WTC11 (cell line): Measurements from ENCODE around the gene DEDD2. TPM values are rescaled to one million over a fixed set of nuclear protein-coding genes. Genes with fewer than 3 reads are reported as not detected.

Experiments used
- ATAC-seq: fragments of 200-7000 bp; cut with Tn5 transposase; 2 replicates; pipeline ENCODE4 v1.10.0; 2021; ENCODE audit warnings: mild to moderate bottlenecking, moderate library complexity
- CTCF ChIA-PET: fragments of 300-600 bp; sonication (Branson Sonifier 250); formaldehyde crosslinking; loops from one replicate; lab custom pipeline; 2021; ENCODE audit warnings: antibody characterized with exemption; lab: Charles Lee
- POLR2A ChIA-PET: fragments of 350-600 bp; sonication (Branson Sonifier 250); formaldehyde crosslinking; loops from one replicate; lab custom pipeline; 2021; ENCODE audit warnings: antibody characterized with exemption; lab: Charles Lee
- DNase-seq: peaks from one replicate; pipeline ENCODE4 v3.0.0; 2021; ENCODE audit warnings: low spot score
- H3K27ac Mint-ChIP-seq: 2 replicates; pipeline ENCODE4 v1.8.0; 2021; ENCODE audit warnings: mixed read lengths
- H3K27me3 Mint-ChIP-seq: 2 replicates; pipeline ENCODE4 v1.8.0; 2021; ENCODE audit warnings: low read depth, mild to moderate bottlenecking, moderate library complexity, mixed read lengths
- H3K36me3 Mint-ChIP-seq: 2 replicates; pipeline ENCODE4 v1.8.0; 2021; ENCODE audit warnings: mixed read lengths
- H3K4me1 Mint-ChIP-seq: 2 replicates; pipeline ENCODE4 v1.8.0; 2022; ENCODE audit warnings: mixed read lengths
- H3K4me3 Mint-ChIP-seq: 2 replicates; pipeline ENCODE4 v1.8.0; 2021; ENCODE audit warnings: mild to moderate bottlenecking, moderate library complexity, mixed read lengths
- H3K9me3 Mint-ChIP-seq: 2 replicates; pipeline ENCODE4 v1.8.0; 2021; ENCODE audit warnings: mixed read lengths
- ELF4 ChIP-seq: sonication (generic); formaldehyde crosslinking; IDR thresholded peaks from 2 replicates; pipeline ENCODE4 v1.8.1; 2022; ENCODE audit warnings: low read depth, mild to moderate bottlenecking, moderate library complexity, missing genetic modification reagents
- EMX1 ChIP-seq: fragments of 250-450 bp; sonication (Bioruptor Pico); IDR thresholded peaks from 2 replicates; pipeline ENCODE4 v1.8.0; 2021; ENCODE audit warnings: mild to moderate bottlenecking
- ETV6 ChIP-seq: sonication (generic); formaldehyde crosslinking; IDR thresholded peaks from 2 replicates; pipeline ENCODE4 v1.8.1; 2022; ENCODE audit warnings: mild to moderate bottlenecking, missing genetic modification reagents
- FOXP1 ChIP-seq: sonication (generic); formaldehyde crosslinking; IDR thresholded peaks from 2 replicates; pipeline ENCODE4 v1.8.0; 2022; ENCODE audit warnings: missing genetic modification reagents, mild to moderate bottlenecking, moderate library complexity, borderline replicate concordance
- GABPB1 ChIP-seq: sonication (generic); formaldehyde crosslinking; IDR thresholded peaks from 2 replicates; pipeline ENCODE4 v1.8.1; 2023; ENCODE audit warnings: mild to moderate bottlenecking, missing genetic modification reagents
- GRHL2 ChIP-seq: fragments of 250-450 bp; sonication (Bioruptor Pico); IDR thresholded peaks from 2 replicates; pipeline ENCODE4 v1.8.0; 2022; ENCODE audit warnings: mild to moderate bottlenecking, moderate library complexity; ENCODE audit not compliant: insufficient replicate concordance, severe bottlenecking
- HMGA2 ChIP-seq: fragments of 250-450 bp; sonication (Bioruptor Pico); IDR thresholded peaks from 2 replicates; pipeline ENCODE4 v1.4.0; 2021; ENCODE audit warnings: mild to moderate bottlenecking, moderate library complexity
- JUN ChIP-seq: sonication (generic); formaldehyde crosslinking; IDR thresholded peaks from 2 replicates; pipeline ENCODE4 v1.8.0; 2023; ENCODE audit warnings: mild to moderate bottlenecking, missing genetic modification reagents
- KAT7 ChIP-seq: sonication (generic); formaldehyde crosslinking; IDR thresholded peaks from 2 replicates; pipeline ENCODE4 v1.8.1; 2023; ENCODE audit warnings: missing genetic modification reagents, mild to moderate bottlenecking, borderline replicate concordance
- MYBL2 ChIP-seq: sonication (generic); formaldehyde crosslinking; IDR thresholded peaks from 2 replicates; pipeline ENCODE4 v1.8.1; 2023; ENCODE audit warnings: mild to moderate bottlenecking, moderate library complexity, missing genetic modification reagents
- NFE2L1 ChIP-seq: sonication (generic); formaldehyde crosslinking; IDR thresholded peaks from 2 replicates; pipeline ENCODE4 v1.8.1; 2023; ENCODE audit warnings: missing genetic modification reagents
- SOX15 ChIP-seq: fragments of 250-450 bp; sonication (Bioruptor Pico); IDR thresholded peaks from 2 replicates; pipeline ENCODE4 v1.9.0; 2021; ENCODE audit warnings: mild to moderate bottlenecking
- TEAD1 ChIP-seq: sonication (generic); formaldehyde crosslinking; IDR thresholded peaks from 2 replicates; pipeline ENCODE4 v1.8.0; 2022; ENCODE audit warnings: mild to moderate bottlenecking, missing genetic modification reagents
- ZNF138 ChIP-seq: sonication (generic); formaldehyde crosslinking; conservative IDR thresholded peaks from 2 replicates; pipeline ENCODE4 v1.8.1; 2022; ENCODE audit warnings: mild to moderate bottlenecking, moderate library complexity, missing genetic modification reagents
- ZNF263 ChIP-seq: sonication (generic); formaldehyde crosslinking; IDR thresholded peaks from 2 replicates; pipeline ENCODE4 v1.8.1; 2022; ENCODE audit warnings: low read depth, mild to moderate bottlenecking, moderate library complexity, missing genetic modification reagents
- ZNF317 ChIP-seq: sonication (generic); formaldehyde crosslinking; IDR thresholded peaks from 2 replicates; pipeline ENCODE4 v1.8.1; 2023; ENCODE audit warnings: low read depth, mild to moderate bottlenecking, moderate library complexity, missing genetic modification reagents, borderline replicate concordance
- total RNA-seq: library from RNA; stranded (reverse); gene quantifications from 3 replicates; pipeline ENCODE4 v1.2.3, GENCODE V29; 2021
- TF ChIP-seq, protein P1 (sequence below): sonication (generic); formaldehyde crosslinking; IDR thresholded peaks from 2 replicates; pipeline ENCODE4 v1.8.1; 2023; ENCODE audit warnings: mild to moderate bottlenecking, missing genetic modification reagents, borderline replicate concordance
- TF ChIP-seq, protein P2 (sequence below): sonication (generic); formaldehyde crosslinking; IDR thresholded peaks from 2 replicates; pipeline ENCODE4 v1.8.1; 2023; ENCODE audit warnings: mild to moderate bottlenecking, moderate library complexity, missing genetic modification reagents
- TF ChIP-seq, protein P3 (sequence below): fragments of 250-450 bp; sonication (Bioruptor Pico); conservative IDR thresholded peaks from 2 replicates; pipeline ENCODE4 v1.9.0; 2021; ENCODE audit warnings: mild to moderate bottlenecking
- TF ChIP-seq, protein P4 (sequence below): fragments of 200-600 bp; IDR thresholded peaks from 2 replicates; pipeline ENCODE4 v1.8.0; 2022; ENCODE audit warnings: antibody characterized with exemption
- TF ChIP-seq, protein P5 (sequence below): fragments of 250-450 bp; sonication (Bioruptor Pico); IDR thresholded peaks from 2 replicates; pipeline ENCODE4 v1.9.0; 2021; ENCODE audit warnings: moderate library complexity, mild to moderate bottlenecking, inconsistent platforms, borderline replicate concordance
- TF ChIP-seq, protein P6 (sequence below): sonication (generic); formaldehyde crosslinking; conservative IDR thresholded peaks from 2 replicates; pipeline ENCODE4 v1.8.1; 2022; ENCODE audit warnings: mild to moderate bottlenecking, missing genetic modification reagents

The DEDD2 gene
- total RNA-seq, 1 experiment from 2014 or later = 37.7 TPM

DNA sequence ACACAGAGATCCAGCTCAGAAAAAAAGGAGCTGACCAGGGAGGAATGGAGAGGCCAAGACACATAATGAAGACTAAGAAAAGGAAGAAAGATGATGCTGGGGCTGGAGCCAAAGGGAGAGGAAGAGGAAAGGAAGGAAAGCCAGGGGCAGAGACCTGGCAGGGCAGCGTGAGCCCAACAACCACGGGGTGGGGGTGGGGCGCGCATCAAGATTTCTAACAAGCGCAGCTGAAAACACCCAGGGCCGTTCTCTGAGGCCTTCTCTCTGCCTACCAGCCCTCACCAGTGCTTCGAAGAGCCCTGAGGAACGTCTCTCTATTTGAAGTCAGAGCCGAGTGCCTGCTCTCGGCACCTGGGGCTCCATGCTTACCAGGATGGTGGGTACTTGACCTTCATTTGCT is 61.7 kb downstream of the DEDD2 start:
- Mint-ChIP-seq H3K9me3 (no peaks in the 10 kb centered on the region), H3K4me3 (no peak overlapping the region), H3K4me1 (peaks cover 34% of the 10 kb centered on the region), H3K36me3 (no peaks in the 10 kb centered on the region), H3K27me3 (peaks cover 40% of the 10 kb centered on the region), H3K27ac (no peak overlapping the region)
- DNase-seq (no peak), ATAC-seq (0 out of 2 replicates have a peak, but pooled peaks have one; percentile 32)
- TF ChIP-seq, protein P1, sequence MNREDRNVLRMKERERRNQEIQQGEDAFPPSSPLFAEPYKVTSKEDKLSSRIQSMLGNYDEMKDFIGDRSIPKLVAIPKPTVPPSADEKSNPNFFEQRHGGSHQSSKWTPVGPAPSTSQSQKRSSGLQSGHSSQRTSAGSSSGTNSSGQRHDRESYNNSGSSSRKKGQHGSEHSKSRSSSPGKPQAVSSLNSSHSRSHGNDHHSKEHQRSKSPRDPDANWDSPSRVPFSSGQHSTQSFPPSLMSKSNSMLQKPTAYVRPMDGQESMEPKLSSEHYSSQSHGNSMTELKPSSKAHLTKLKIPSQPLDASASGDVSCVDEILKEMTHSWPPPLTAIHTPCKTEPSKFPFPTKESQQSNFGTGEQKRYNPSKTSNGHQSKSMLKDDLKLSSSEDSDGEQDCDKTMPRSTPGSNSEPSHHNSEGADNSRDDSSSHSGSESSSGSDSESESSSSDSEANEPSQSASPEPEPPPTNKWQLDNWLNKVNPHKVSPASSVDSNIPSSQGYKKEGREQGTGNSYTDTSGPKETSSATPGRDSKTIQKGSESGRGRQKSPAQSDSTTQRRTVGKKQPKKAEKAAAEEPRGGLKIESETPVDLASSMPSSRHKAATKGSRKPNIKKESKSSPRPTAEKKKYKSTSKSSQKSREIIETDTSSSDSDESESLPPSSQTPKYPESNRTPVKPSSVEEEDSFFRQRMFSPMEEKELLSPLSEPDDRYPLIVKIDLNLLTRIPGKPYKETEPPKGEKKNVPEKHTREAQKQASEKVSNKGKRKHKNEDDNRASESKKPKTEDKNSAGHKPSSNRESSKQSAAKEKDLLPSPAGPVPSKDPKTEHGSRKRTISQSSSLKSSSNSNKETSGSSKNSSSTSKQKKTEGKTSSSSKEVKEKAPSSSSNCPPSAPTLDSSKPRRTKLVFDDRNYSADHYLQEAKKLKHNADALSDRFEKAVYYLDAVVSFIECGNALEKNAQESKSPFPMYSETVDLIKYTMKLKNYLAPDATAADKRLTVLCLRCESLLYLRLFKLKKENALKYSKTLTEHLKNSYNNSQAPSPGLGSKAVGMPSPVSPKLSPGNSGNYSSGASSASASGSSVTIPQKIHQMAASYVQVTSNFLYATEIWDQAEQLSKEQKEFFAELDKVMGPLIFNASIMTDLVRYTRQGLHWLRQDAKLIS (CRISPR knock-in tag) = no peak
- TF ChIP-seq ELF4 (CRISPR knock-in tag) = no peak
- TF ChIP-seq GABPB1 (CRISPR knock-in tag) = no peak
- TF ChIP-seq GRHL2 (CRISPR knock-in tag) = no peak
- no peak for TF ChIP-seq HMGA2
- no peak for TF ChIP-seq TEAD1
- TF ChIP-seq, protein P2, sequence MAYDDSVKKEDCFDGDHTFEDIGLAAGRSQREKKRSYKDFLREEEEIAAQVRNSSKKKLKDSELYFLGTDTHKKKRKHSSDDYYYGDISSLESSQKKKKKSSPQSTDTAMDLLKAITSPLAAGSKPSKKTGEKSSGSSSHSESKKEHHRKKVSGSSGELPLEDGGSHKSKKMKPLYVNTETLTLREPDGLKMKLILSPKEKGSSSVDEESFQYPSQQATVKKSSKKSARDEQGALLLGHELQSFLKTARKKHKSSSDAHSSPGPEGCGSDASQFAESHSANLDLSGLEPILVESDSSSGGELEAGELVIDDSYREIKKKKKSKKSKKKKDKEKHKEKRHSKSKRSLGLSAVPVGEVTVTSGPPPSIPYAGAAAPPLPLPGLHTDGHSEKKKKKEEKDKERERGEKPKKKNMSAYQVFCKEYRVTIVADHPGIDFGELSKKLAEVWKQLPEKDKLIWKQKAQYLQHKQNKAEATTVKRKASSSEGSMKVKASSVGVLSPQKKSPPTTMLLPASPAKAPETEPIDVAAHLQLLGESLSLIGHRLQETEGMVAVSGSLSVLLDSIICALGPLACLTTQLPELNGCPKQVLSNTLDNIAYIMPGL (CRISPR knock-in tag) = no peak
- TF ChIP-seq MYBL2 (CRISPR knock-in tag) = no peak
- TF ChIP-seq KAT7 (CRISPR knock-in tag) = no peak
- TF ChIP-seq NFE2L1 = no peak
- TF ChIP-seq ZNF317 (CRISPR knock-in tag) = no peak
- no peak for TF ChIP-seq ETV6 (CRISPR knock-in tag)
- CTCF ChIA-PET = interaction anchor here (1.2 to 2.4 kb wide), 2 partner anchors 20 to 215 kb away, joined by 3 to 11 read pairs; no protein-coding TSS in a partner anchor
- POLR2A ChIA-PET = no interaction called here

DNA sequence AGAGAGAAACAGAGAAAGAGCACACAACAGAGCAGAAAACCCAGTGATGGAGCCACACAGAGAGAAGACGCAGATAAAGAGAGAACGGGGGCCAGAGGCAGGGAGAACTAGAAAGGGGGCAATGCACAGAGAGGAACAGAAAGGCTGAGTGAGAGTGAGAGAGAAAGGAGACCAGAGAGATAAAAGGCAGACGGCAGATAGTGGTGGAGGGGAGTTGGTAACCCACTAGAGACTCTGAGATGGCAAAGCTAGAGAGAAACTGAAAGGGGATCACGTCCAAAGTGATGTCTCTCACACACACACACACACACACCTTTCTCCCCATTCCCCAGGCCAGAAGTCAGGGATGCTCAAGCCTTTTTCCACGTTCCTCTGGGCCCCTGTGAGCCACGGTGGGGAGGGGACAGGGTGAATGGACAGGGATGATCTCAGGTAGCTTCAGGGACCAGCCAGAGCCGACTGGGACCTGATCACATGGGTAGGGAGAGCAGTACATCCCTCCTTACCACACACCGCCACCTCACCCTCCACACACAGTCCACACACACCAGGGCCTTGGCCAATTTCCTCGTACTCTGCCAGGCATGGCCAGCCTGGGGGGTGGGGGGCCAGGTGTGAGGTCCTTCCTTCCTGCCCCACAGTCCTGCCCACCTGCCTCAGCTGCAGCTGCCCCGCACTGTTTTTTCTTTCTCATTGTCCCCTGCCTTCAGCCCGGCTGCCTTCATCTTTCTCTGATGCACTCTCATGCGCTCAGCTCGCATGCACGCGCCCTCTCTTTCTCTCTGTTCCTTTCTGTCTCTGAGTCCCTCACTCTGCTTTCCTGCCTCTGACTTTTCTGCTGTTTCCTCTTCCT is 62.8 kb downstream of the DEDD2 start:
- DNase-seq (no peak), ATAC-seq (no peak)
- H3K27ac Mint-ChIP-seq = peak overlapping the region; percentile 43; the same call in 1 of the 2 replicates
- ChIA-PET POLR2A (no interaction called here), CTCF (interaction anchor here (0.5 to 2.4 kb wide), 3 partner anchors 9 to 22 kb away, joined by 3 to 11 read pairs (median 5); no protein-coding TSS in a partner anchor)
- H3K36me3 Mint-ChIP-seq = no peaks in the 10 kb centered on the region
- peaks cover 33% of the 10 kb centered on the region for H3K27me3 Mint-ChIP-seq
- H3K9me3 Mint-ChIP-seq = no peaks in the 10 kb centered on the region
- H3K4me1 Mint-ChIP-seq = peaks cover 40% of the 10 kb centered on the region
- H3K4me3 Mint-ChIP-seq = no peak overlapping the region
- TF ChIP-seq ZNF263 = no peak
- no peak for TF ChIP-seq EMX1 (CRISPR knock-in tag)
- TF ChIP-seq, protein P3, sequence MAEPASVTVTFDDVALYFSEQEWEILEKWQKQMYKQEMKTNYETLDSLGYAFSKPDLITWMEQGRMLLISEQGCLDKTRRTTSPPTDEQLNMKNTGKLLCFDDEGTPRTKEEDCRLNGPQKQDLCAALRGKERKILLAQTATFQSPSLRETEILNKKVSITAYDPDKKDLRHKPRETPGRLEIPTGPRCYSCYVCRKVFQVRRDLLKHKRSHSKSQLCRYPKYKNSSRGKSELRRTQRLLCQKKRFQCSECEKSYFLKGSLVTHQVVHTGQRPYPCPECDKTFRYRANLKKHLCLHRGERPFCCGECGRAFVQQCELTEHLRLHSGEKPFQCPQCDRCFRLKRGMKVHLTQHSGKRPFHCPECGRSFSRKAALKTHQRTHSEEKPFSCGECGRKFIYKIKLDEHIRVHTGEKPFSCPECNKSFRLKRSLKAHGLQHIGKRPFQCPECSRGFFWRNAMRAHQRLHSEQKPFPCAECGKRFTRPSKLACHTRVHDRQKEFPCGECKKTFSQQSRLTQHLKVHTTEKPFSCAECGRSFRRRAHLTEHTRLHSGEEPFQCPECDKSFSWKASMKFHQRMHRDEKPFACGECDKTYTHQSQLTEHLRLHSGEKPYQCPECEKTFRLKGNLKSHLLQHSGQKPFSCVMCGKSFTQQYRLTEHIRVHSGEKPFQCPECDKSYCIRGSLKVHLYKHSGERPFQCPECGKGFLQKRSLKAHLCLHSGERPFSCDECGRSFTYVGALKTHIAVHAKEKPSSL = no peak
- no peak for TF ChIP-seq ZNF138 (CRISPR knock-in tag)
- TF ChIP-seq SOX15 (CRISPR knock-in tag) = no peak
- no peak for TF ChIP-seq FOXP1 (CRISPR knock-in tag)
- TF ChIP-seq, protein P4, sequence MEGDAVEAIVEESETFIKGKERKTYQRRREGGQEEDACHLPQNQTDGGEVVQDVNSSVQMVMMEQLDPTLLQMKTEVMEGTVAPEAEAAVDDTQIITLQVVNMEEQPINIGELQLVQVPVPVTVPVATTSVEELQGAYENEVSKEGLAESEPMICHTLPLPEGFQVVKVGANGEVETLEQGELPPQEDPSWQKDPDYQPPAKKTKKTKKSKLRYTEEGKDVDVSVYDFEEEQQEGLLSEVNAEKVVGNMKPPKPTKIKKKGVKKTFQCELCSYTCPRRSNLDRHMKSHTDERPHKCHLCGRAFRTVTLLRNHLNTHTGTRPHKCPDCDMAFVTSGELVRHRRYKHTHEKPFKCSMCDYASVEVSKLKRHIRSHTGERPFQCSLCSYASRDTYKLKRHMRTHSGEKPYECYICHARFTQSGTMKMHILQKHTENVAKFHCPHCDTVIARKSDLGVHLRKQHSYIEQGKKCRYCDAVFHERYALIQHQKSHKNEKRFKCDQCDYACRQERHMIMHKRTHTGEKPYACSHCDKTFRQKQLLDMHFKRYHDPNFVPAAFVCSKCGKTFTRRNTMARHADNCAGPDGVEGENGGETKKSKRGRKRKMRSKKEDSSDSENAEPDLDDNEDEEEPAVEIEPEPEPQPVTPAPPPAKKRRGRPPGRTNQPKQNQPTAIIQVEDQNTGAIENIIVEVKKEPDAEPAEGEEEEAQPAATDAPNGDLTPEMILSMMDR = no peak
- TF ChIP-seq, protein P5, sequence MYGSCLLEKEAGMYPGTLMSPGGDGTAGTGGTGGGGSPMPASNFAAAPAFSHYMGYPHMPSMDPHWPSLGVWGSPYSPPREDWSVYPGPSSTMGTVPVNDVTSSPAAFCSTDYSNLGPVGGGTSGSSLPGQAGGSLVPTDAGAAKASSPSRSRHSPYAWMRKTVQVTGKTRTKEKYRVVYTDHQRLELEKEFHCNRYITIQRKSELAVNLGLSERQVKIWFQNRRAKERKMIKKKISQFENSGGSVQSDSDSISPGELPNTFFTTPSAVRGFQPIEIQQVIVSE (CRISPR knock-in tag) = no peak
- TF ChIP-seq, protein P6, sequence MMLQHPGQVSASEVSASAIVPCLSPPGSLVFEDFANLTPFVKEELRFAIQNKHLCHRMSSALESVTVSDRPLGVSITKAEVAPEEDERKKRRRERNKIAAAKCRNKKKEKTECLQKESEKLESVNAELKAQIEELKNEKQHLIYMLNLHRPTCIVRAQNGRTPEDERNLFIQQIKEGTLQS (CRISPR knock-in tag) = no peak
- no peak for TF ChIP-seq JUN (CRISPR knock-in tag)
- no peak for TF ChIP-seq ETV6 (CRISPR knock-in tag)
